ENCODE measurements around the gene CHAF1B. TPM values are rescaled to one million over a fixed set of nuclear protein-coding genes. Genes with fewer than 3 reads are reported as not detected.
"Not testable (repeated sequence)": the region's sequence is repeated elsewhere in the genome, so short reads cannot be mapped to it uniquely, and the experiment has no call there.

The CHAF1B gene
- total RNA-seq (6.1 TPM), polyA plus RNA-seq (1.8 TPM)
- long read RNA-seq, donor 1, full-length matches to known transcripts = 2 of 2 reads
- long read RNA-seq, donor 1, partial matches to known transcripts = 0 of 2 reads
- long read RNA-seq, donor 1, other reads (novel, unspliced or antisense) = 0 of 2 reads
- long read RNA-seq, donor 2, full-length matches to known transcripts = 10 of 23 reads
- long read RNA-seq, donor 2, partial matches to known transcripts = 13 of 23 reads
- long read RNA-seq, donor 2, other reads (novel, unspliced or antisense) = 0 of 23 reads
- long read RNA-seq, donor 3, full-length matches to known transcripts = 2 of 2 reads
- long read RNA-seq, donor 3, partial matches to known transcripts = 0 of 2 reads
- long read RNA-seq, donor 3, other reads (novel, unspliced or antisense) = 0 of 2 reads
- long read RNA-seq, donor 4 = 0 reads
- long read RNA-seq, donor 5, full-length matches to known transcripts = 3 of 3 reads
- long read RNA-seq, donor 5, partial matches to known transcripts = 0 of 3 reads
- long read RNA-seq, donor 5, other reads (novel, unspliced or antisense) = 0 of 3 reads
- long read RNA-seq, donor 6, full-length matches to known transcripts = 3 of 3 reads
- long read RNA-seq, donor 6, partial matches to known transcripts = 0 of 3 reads
- long read RNA-seq, donor 6, other reads (novel, unspliced or antisense) = 0 of 3 reads
- long read RNA-seq, donor 7, full-length matches to known transcripts = 3 of 3 reads
- long read RNA-seq, donor 7, partial matches to known transcripts = 0 of 3 reads
- long read RNA-seq, donor 7, other reads (novel, unspliced or antisense) = 0 of 3 reads
- long read RNA-seq, donor 8, full-length matches to known transcripts = 2 of 2 reads
- long read RNA-seq, donor 8, partial matches to known transcripts = 0 of 2 reads
- long read RNA-seq, donor 8, other reads (novel, unspliced or antisense) = 0 of 2 reads
- long read RNA-seq, donor 9 = 0 reads
- long read RNA-seq, donor 10, partial matches to known transcripts = 0 of 1 reads
- long read RNA-seq, donor 10, other reads (novel, unspliced or antisense) = 0 of 1 reads

DNA sequence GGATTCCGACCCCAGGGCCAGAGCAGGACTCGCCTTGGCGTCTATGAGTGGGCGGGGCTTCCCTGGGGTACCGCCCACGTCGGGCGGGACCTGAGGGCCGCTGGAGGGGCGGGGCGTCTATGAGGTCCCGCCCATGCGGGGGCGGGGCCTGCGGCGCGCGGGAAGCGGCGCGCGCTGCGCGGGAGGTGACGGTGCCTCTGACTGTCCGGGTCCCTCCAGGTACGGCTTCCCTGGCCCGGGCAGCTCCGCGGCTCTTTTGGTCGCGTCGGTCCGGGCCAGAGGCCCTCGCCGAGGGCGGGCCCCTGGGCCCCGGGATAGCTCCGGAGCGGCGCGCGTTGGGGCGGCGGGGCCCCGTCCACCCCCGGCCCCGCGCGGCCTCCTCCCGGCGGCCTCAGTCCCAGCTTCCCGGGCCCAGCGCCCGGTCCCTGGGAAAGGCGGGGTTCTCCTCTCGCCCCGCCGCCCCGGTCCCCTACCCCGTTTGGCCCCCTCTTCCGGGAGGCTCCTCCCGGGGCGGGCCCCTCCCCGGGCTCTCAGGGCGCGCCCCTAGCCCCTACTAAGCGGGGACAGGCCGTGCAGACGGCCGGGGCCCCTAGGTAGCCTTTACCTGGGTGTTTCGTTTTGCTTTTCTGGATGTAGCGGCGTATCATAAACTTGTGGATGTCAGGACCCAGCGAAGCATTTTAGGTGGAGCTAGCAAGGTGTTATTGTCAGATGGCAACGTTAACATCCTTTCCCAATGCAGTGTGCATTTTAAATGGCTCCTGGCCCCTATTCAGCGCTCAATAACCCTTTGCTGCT lies at the start of gene CHAF1B:
TSS of gene CHAF1B (plus strand) at position 160 of the 798 bp plus-strand sequence. CDS start 745 bp downstream, outside the sequence.
- Histone ChIP-seq H3K4me1 (ENCODE audit: control insufficient read depth in 2 of 2, insufficient read depth in 2 of 2, low read length in 2 of 2) (peaks cover 0 to 8% of the 10 kb centered on the region in 2 donors), H3K4me3 (ENCODE audit: low read length in 2 of 2) (peak within 1 kb of the TSS; percentile 57 to 68), H3K27me3 (ENCODE audit: control insufficient read depth in 2 of 2, insufficient read depth in 1 of 2, low read length in 1 of 2) (no peaks in the 10 kb centered on the region), H3K9me3 (ENCODE audit: control insufficient read depth in 2 of 2, insufficient read depth in 1 of 2, low read length in 1 of 2) (no peaks in the 10 kb centered on the region), H3K36me3 (ENCODE audit: control insufficient read depth in 2 of 2, insufficient read depth in 2 of 2, low read length in 1 of 2) (peaks cover 3% of the 10 kb centered on the region in 2 donors), H3K27ac (ENCODE audit: low read depth in 1 of 2, low read length in 1 of 2) (peak within 1 kb of the TSS; percentile 11 to 25)
- DNase-seq (ENCODE audit: low read depth in 6 of 9, low spot score in 9 of 9) = peak; percentile 27 to 78 (median 43)
- WGBS = 2% methylated on average over 77 of the region's 77 CpGs

GRCh38 chr21:36337099-36337509 lies 48.1 kb upstream of the CHAF1B start:
- H3K36me3 ChIP-seq (ENCODE audit: control insufficient read depth in 2 of 2, insufficient read depth in 2 of 2, low read length in 1 of 2) = peaks cover 31 to 64% of the 10 kb centered on the region in 2 donors
- WGBS = 95% methylated on average over 3 of the region's 3 CpGs
- no peaks in the 10 kb centered on the region for H3K4me1 ChIP-seq (ENCODE audit: control insufficient read depth in 2 of 2, insufficient read depth in 2 of 2, low read length in 2 of 2)
- no peak for DNase-seq (ENCODE audit: low read depth in 6 of 9, low spot score in 9 of 9)
- no peaks in the 10 kb centered on the region for H3K27me3 ChIP-seq (ENCODE audit: control insufficient read depth in 2 of 2, insufficient read depth in 1 of 2, low read length in 1 of 2)
- H3K9me3 ChIP-seq (ENCODE audit: control insufficient read depth in 2 of 2, insufficient read depth in 1 of 2, low read length in 1 of 2) = peaks cover 0 to 4% of the 10 kb centered on the region in 2 donors
- no peak overlapping the region for H3K27ac ChIP-seq (ENCODE audit: low read depth in 1 of 2, low read length in 1 of 2)
- no peak overlapping the region for H3K4me3 ChIP-seq (ENCODE audit: low read length in 2 of 2)

- no peak overlapping the region for H3K27ac ChIP-seq (ENCODE audit: low read depth in 1 of 2, low read length in 1 of 2)
- peaks cover 47 to 72% of the 10 kb centered on the region in 2 donors for H3K36me3 ChIP-seq (ENCODE audit: control insufficient read depth in 2 of 2, insufficient read depth in 2 of 2, low read length in 1 of 2)
- no peaks in the 10 kb centered on the region for H3K4me1 ChIP-seq (ENCODE audit: control insufficient read depth in 2 of 2, insufficient read depth in 2 of 2, low read length in 2 of 2)
- no peaks in the 10 kb centered on the region for H3K27me3 ChIP-seq (ENCODE audit: control insufficient read depth in 2 of 2, insufficient read depth in 1 of 2, low read length in 1 of 2)
- WGBS = 98% methylated on average over 10 of the region's 10 CpGs
- H3K9me3 ChIP-seq (ENCODE audit: control insufficient read depth in 2 of 2, insufficient read depth in 1 of 2, low read length in 1 of 2) = peaks cover 0 to 4% of the 10 kb centered on the region in 2 donors
- H3K4me3 ChIP-seq (ENCODE audit: low read length in 2 of 2) = no peak overlapping the region
- DNase-seq (ENCODE audit: low read depth in 6 of 9, low spot score in 9 of 9) = no peak
Measured at GRCh38 chr21:36338975-36339374, 46.2 kb upstream of the CHAF1B start.

DNA sequence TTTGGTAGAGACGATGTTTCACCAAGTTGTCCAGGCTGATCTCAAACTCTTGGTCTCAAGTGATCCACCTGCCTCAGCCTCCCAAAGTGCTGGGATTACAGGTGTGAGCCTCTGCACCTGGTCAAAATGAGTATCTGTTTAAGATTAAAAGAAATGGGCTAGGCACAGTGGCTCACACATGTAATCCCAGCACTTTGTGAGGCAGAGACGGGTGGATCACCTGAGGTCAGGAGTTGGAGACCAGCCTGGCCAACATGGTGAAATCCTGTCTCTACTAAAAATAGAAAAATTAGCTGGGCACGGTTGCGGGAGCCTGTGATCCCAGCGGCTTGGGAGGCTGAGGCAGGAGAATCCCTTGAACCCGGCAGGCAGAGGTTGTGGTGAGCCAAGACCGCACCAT lies 42.6 kb upstream of the CHAF1B start:
- H3K36me3 ChIP-seq (ENCODE audit: control insufficient read depth in 2 of 2, insufficient read depth in 2 of 2, low read length in 1 of 2) = peaks cover 67 to 81% of the 10 kb centered on the region in 2 donors
- not testable (repeated sequence) for H3K27ac ChIP-seq (ENCODE audit: low read depth in 1 of 2, low read length in 1 of 2); H3K27me3 ChIP-seq (ENCODE audit: control insufficient read depth in 2 of 2, insufficient read depth in 1 of 2, low read length in 1 of 2); H3K4me1 ChIP-seq (ENCODE audit: control insufficient read depth in 2 of 2, insufficient read depth in 2 of 2, low read length in 2 of 2); H3K9me3 ChIP-seq (ENCODE audit: control insufficient read depth in 2 of 2, insufficient read depth in 1 of 2, low read length in 1 of 2); H3K4me3 ChIP-seq (ENCODE audit: low read length in 2 of 2); DNase-seq (ENCODE audit: low read depth in 6 of 9, low spot score in 9 of 9)
- 98% methylated on average over 7 of the region's 7 CpGs for WGBS

- 88% methylated on average over 1 of the region's 1 CpG for WGBS
- Histone ChIP-seq H3K9me3 (ENCODE audit: control insufficient read depth in 2 of 2, insufficient read depth in 1 of 2, low read length in 1 of 2) (no peaks in the 10 kb centered on the region), H3K27ac (ENCODE audit: low read depth in 1 of 2, low read length in 1 of 2) (no peak overlapping the region), H3K36me3 (ENCODE audit: control insufficient read depth in 2 of 2, insufficient read depth in 2 of 2, low read length in 1 of 2) (peaks cover 65 to 77% of the 10 kb centered on the region in 2 donors), H3K4me3 (ENCODE audit: low read length in 2 of 2) (no peak overlapping the region), H3K27me3 (ENCODE audit: control insufficient read depth in 2 of 2, insufficient read depth in 1 of 2, low read length in 1 of 2) (no peaks in the 10 kb centered on the region), H3K4me1 (ENCODE audit: control insufficient read depth in 2 of 2, insufficient read depth in 2 of 2, low read length in 2 of 2) (no peaks in the 10 kb centered on the region)
- no peak for DNase-seq (ENCODE audit: low read depth in 6 of 9, low spot score in 9 of 9)
Measured at GRCh38 chr21:36344931-36345330, 40.3 kb upstream of the CHAF1B start.

GRCh38 chr21:36347278-36347961 lies 37.8 kb upstream of the CHAF1B start:
- Histone ChIP-seq H3K4me3 (ENCODE audit: low read length in 2 of 2) (no peak overlapping the region), H3K27ac (ENCODE audit: low read depth in 1 of 2, low read length in 1 of 2) (no peak overlapping the region), H3K9me3 (ENCODE audit: control insufficient read depth in 2 of 2, insufficient read depth in 1 of 2, low read length in 1 of 2) (no peaks in the 10 kb centered on the region), H3K36me3 (ENCODE audit: control insufficient read depth in 2 of 2, insufficient read depth in 2 of 2, low read length in 1 of 2) (peaks cover 59 to 68% of the 10 kb centered on the region in 2 donors), H3K4me1 (ENCODE audit: control insufficient read depth in 2 of 2, insufficient read depth in 2 of 2, low read length in 2 of 2) (no peaks in the 10 kb centered on the region), H3K27me3 (ENCODE audit: control insufficient read depth in 2 of 2, insufficient read depth in 1 of 2, low read length in 1 of 2) (no peaks in the 10 kb centered on the region)
- 98% methylated on average over 3 of the region's 3 CpGs for WGBS
- DNase-seq (ENCODE audit: low read depth in 6 of 9, low spot score in 9 of 9) = no peak

DNA sequence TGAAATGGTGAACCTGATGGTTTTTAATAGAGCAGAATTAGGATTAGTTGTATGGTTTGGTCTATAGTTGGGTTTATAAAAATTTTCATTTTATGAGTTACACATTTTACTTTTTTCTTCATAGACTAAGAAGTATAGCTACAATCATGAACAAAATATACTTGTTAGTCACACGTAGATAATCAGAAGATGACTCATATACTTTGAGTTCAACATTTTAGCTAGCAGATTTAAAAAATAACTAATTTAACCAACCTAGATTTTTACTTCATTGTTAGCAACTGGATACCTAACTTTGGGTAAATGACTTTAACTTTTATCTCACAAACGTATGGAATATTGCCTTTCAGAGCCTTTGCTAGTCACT lies 37.2 kb upstream of the CHAF1B start:
- no peaks in the 10 kb centered on the region for H3K27me3 ChIP-seq (ENCODE audit: control insufficient read depth in 2 of 2, insufficient read depth in 1 of 2, low read length in 1 of 2)
- over 99% methylated on average over 2 of the region's 2 CpGs for WGBS
- peaks cover 57 to 66% of the 10 kb centered on the region in 2 donors for H3K36me3 ChIP-seq (ENCODE audit: control insufficient read depth in 2 of 2, insufficient read depth in 2 of 2, low read length in 1 of 2)
- H3K9me3 ChIP-seq (ENCODE audit: control insufficient read depth in 2 of 2, insufficient read depth in 1 of 2, low read length in 1 of 2) = no peaks in the 10 kb centered on the region
- no peaks in the 10 kb centered on the region for H3K4me1 ChIP-seq (ENCODE audit: control insufficient read depth in 2 of 2, insufficient read depth in 2 of 2, low read length in 2 of 2)
- H3K4me3 ChIP-seq (ENCODE audit: low read length in 2 of 2) = no peak overlapping the region
- H3K27ac ChIP-seq (ENCODE audit: low read depth in 1 of 2, low read length in 1 of 2) = no peak overlapping the region
- no peak for DNase-seq (ENCODE audit: low read depth in 6 of 9, low spot score in 9 of 9)

- no peak for DNase-seq (ENCODE audit: low read depth in 6 of 9, low spot score in 9 of 9)
- 97% methylated on average over 2 of the region's 2 CpGs for WGBS
- Histone ChIP-seq H3K9me3 (ENCODE audit: control insufficient read depth in 2 of 2, insufficient read depth in 1 of 2, low read length in 1 of 2) (no peaks in the 10 kb centered on the region), H3K27me3 (ENCODE audit: control insufficient read depth in 2 of 2, insufficient read depth in 1 of 2, low read length in 1 of 2) (no peaks in the 10 kb centered on the region), H3K27ac (ENCODE audit: low read depth in 1 of 2, low read length in 1 of 2) (no peak overlapping the region), H3K4me1 (ENCODE audit: control insufficient read depth in 2 of 2, insufficient read depth in 2 of 2, low read length in 2 of 2) (no peaks in the 10 kb centered on the region), H3K4me3 (ENCODE audit: low read length in 2 of 2) (no peak overlapping the region), H3K36me3 (ENCODE audit: control insufficient read depth in 2 of 2, insufficient read depth in 2 of 2, low read length in 1 of 2) (peaks cover 52 to 56% of the 10 kb centered on the region in 2 donors)
Measured at GRCh38 chr21:36349315-36349714, 35.9 kb upstream of the CHAF1B start.
